ENCODE results near the gene TUBE1.
"Not testable (repeated sequence)": the region's sequence is repeated elsewhere in the genome, so short reads cannot be mapped to it uniquely, and the experiment has no call there.

Gene TUBE1

GRCh38 chr6:112087136-112087911 lies at the start of gene TUBE1, which contains the start of gene FAM229B:
TSS of gene TUBE1 (minus strand) at chr6:112087482. CDS start at chr6:112087434, 48 bp downstream.
TSS of gene FAM229B (plus strand) at chr6:112087591. CDS start at chr6:112099284, 11,693 bp downstream.
- DNase-seq: peak; percentile 90

GRCh38 chr6:112130878-112131277 lies 43.6 kb upstream of the TUBE1 start:
- no peak for DNase-seq

GRCh38 chr6:112128208-112128607 lies 40.9 kb upstream of the TUBE1 start:
- no peak for DNase-seq

- no peak for DNase-seq
Observed at GRCh38 chr6:112123982-112124381, 36.7 kb upstream of the TUBE1 start.

- DNase-seq: no peak
Observed at GRCh38 chr6:112122756-112123155, 35.5 kb upstream of the TUBE1 start.

- no peak for DNase-seq
Observed at GRCh38 chr6:112118034-112118433, 30.8 kb upstream of the TUBE1 start.

- DNase-seq: no peak
Observed at GRCh38 chr6:112117554-112117953, 30.3 kb upstream of the TUBE1 start.

- DNase-seq: no peak
Observed at GRCh38 chr6:112116221-112116620, 28.9 kb upstream of the TUBE1 start.

GRCh38 chr6:112114577-112115223 lies 27.4 kb upstream of the TUBE1 start:
- DNase-seq: no peak

GRCh38 chr6:112113918-112114317 lies 26.6 kb upstream of the TUBE1 start:
- no peak for DNase-seq

GRCh38 chr6:112113431-112113830 lies 26.1 kb upstream of the TUBE1 start:
- no peak for DNase-seq

GRCh38 chr6:112109262-112109661 lies 22.0 kb upstream of the TUBE1 start:
- no peak for DNase-seq

- DNase-seq: no peak
Observed at GRCh38 chr6:112106562-112106961, 19.3 kb upstream of the TUBE1 start.

- not testable (repeated sequence) for DNase-seq
Observed at GRCh38 chr6:112106026-112106425, 18.7 kb upstream of the TUBE1 start.

GRCh38 chr6:112100561-112100960 lies 13.3 kb upstream of the TUBE1 start:
- DNase-seq: no peak

GRCh38 chr6:112096901-112097300 lies 9.6 kb upstream of the TUBE1 start:
- no peak for DNase-seq

- DNase-seq: no peak
Observed at GRCh38 chr6:112087916-112088315, 634 bp upstream of the TUBE1 start.

GRCh38 chr6:112086744-112087135 lies 542 bp downstream of the TUBE1 start:
- DNase-seq: no peak

- DNase-seq: no peak
Observed at GRCh38 chr6:112085286-112086065, 1.8 kb downstream of the TUBE1 start.

GRCh38 chr6:112081569-112081968 lies 5.7 kb downstream of the TUBE1 start:
- no peak for DNase-seq

GRCh38 chr6:112066606-112067005 lies 20.7 kb downstream of the TUBE1 start:
- DNase-seq: no peak

- DNase-seq: no peak
Observed at GRCh38 chr6:112065426-112065986, 21.8 kb downstream of the TUBE1 start.

GRCh38 chr6:112062966-112063365 lies 24.3 kb downstream of the TUBE1 start:
- no peak for DNase-seq
